Osteoblast (primary cell): ENCODE results near the gene ASB3. TPM values are rescaled to one million over a fixed set of nuclear protein-coding genes. Genes with fewer than 3 reads are reported as not detected.

Source experiments
- DNase-seq: peaks from one replicate; pipeline ENCODE4 v3.0.0; 2011; ENCODE audit warnings: low spot score, mixed read lengths; ENCODE audit not compliant: insufficient read length; ENCODE audit errors: missing footprints
- H2AFZ ChIP-seq: 2 replicates; pipeline ENCODE4 v1.6.0; 2011; ENCODE audit warnings: mild to moderate bottlenecking, low read length
- H3K27ac ChIP-seq: 2 replicates; pipeline ENCODE4 v1.5.1; 2011; ENCODE audit warnings: mild to moderate bottlenecking, low read depth, low read length, moderate library complexity
- H3K27me3 ChIP-seq: 2 replicates; pipeline ENCODE4 v1.6.0; 2012; ENCODE audit warnings: mild to moderate bottlenecking, control low read depth, inconsistent platforms, low read length, moderate library complexity; ENCODE audit not compliant: insufficient read depth
- H3K36me3 ChIP-seq: 2 replicates; pipeline ENCODE4 v1.5.1; 2011; ENCODE audit warnings: mild to moderate bottlenecking, low read length, control low read depth, moderate library complexity; ENCODE audit not compliant: insufficient read depth
- H3K4me1 ChIP-seq: 2 replicates; pipeline ENCODE4 v1.5.1; 2011; ENCODE audit warnings: mild to moderate bottlenecking, low read length, control low read depth, moderate library complexity; ENCODE audit not compliant: insufficient read depth
- H3K4me2 ChIP-seq: 2 replicates; pipeline ENCODE4 v1.6.0; 2011; ENCODE audit warnings: mild to moderate bottlenecking, low read length; ENCODE audit not compliant: insufficient read depth
- H3K4me3 ChIP-seq: fragments of 200-600 bp; sonication (generic); 3 replicates; pipeline ENCODE4 v1.5.1; 2012; ENCODE audit warnings: mild to moderate bottlenecking, low read length, inconsistent platforms; ENCODE audit not compliant: insufficient read depth
- H3K79me2 ChIP-seq: 2 replicates; pipeline ENCODE4 v1.6.0; 2012; ENCODE audit warnings: mild to moderate bottlenecking, low read length, control low read depth, inconsistent platforms; ENCODE audit not compliant: insufficient read depth
- H3K9me3 ChIP-seq: 2 replicates; pipeline ENCODE4 v1.5.1; 2011; ENCODE audit warnings: low read depth, low read length, control low read depth
- H4K20me1 ChIP-seq: 2 replicates; pipeline ENCODE4 v1.6.0; 2012; ENCODE audit warnings: mild to moderate bottlenecking, low read length, control low read depth; ENCODE audit not compliant: insufficient read depth
- CTCF ChIP-seq: IDR thresholded peaks from 2 replicates; pipeline ENCODE4 v1.5.1; 2011; ENCODE audit warnings: mild to moderate bottlenecking, low read depth, low read length, moderate library complexity; ENCODE audit errors: extremely low read depth
- total RNA-seq: library from RNA; depleted of rRNA; stranded (reverse); fragments of >200 nt; gene quantifications from 2 replicates; pipeline ENCODE4 v1.2.3, GENCODE V29; 2012

ASB3 gene
- total RNA-seq, 1 donor, result 21.4 TPM

- Histone ChIP-seq H3K36me3 (peaks cover 37% of the 10 kb centered on the region), H2AFZ (no peak overlapping the region), H3K4me2 (no peak overlapping the region), H3K9me3 (no peaks in the 10 kb centered on the region), H4K20me1 (no peaks in the 10 kb centered on the region), H3K4me3 (no peak overlapping the region), H3K27me3 (no peaks in the 10 kb centered on the region), H3K4me1 (no peaks in the 10 kb centered on the region), H3K27ac (no peak overlapping the region), H3K79me2 (no peaks in the 10 kb centered on the region)
- no peak for TF ChIP-seq CTCF
- no peak for DNase-seq
Measured at GRCh38 chr2:53821810-53822209, 35.1 kb upstream of the ASB3 start.

GRCh38 chr2:53820711-53821110 is 34.0 kb upstream of the ASB3 start:
- H3K9me3 ChIP-seq, result no peaks in the 10 kb centered on the region
- no peaks in the 10 kb centered on the region for H3K27me3 ChIP-seq
- no peak overlapping the region for H3K27ac ChIP-seq
- no peaks in the 10 kb centered on the region for H3K79me2 ChIP-seq
- no peaks in the 10 kb centered on the region for H3K4me1 ChIP-seq
- no peaks in the 10 kb centered on the region for H4K20me1 ChIP-seq
- no peak overlapping the region for H2AFZ ChIP-seq
- no peak overlapping the region for H3K4me3 ChIP-seq
- H3K36me3 ChIP-seq, result peaks cover 46% of the 10 kb centered on the region
- DNase-seq, result no peak
- no peak for TF ChIP-seq CTCF
- H3K4me2 ChIP-seq, result no peak overlapping the region

- H3K79me2 ChIP-seq, result no peaks in the 10 kb centered on the region
- TF ChIP-seq CTCF, result no peak
- no peaks in the 10 kb centered on the region for H3K4me1 ChIP-seq
- H2AFZ ChIP-seq, result no peak overlapping the region
- no peaks in the 10 kb centered on the region for H3K9me3 ChIP-seq
- H4K20me1 ChIP-seq, result no peaks in the 10 kb centered on the region
- H3K27ac ChIP-seq, result no peak overlapping the region
- peaks cover 53% of the 10 kb centered on the region for H3K36me3 ChIP-seq
- no peak overlapping the region for H3K4me3 ChIP-seq
- no peaks in the 10 kb centered on the region for H3K27me3 ChIP-seq
- DNase-seq, result no peak
- H3K4me2 ChIP-seq, result no peak overlapping the region
Measured at GRCh38 chr2:53820048-53820447, 33.3 kb upstream of the ASB3 start.

- Histone ChIP-seq H3K4me2 (no peak overlapping the region), H4K20me1 (no peaks in the 10 kb centered on the region), H3K4me3 (no peak overlapping the region), H3K36me3 (peaks cover 54% of the 10 kb centered on the region), H3K4me1 (no peaks in the 10 kb centered on the region), H3K27me3 (no peaks in the 10 kb centered on the region), H2AFZ (no peak overlapping the region), H3K27ac (no peak overlapping the region), H3K9me3 (no peaks in the 10 kb centered on the region), H3K79me2 (no peaks in the 10 kb centered on the region)
- no peak for DNase-seq
- no peak for TF ChIP-seq CTCF
Measured at GRCh38 chr2:53819634-53820033, 32.9 kb upstream of the ASB3 start.
